HG03064 (cell line): Measurements from ENCODE around the gene PSMD12.
"Not testable (repeated sequence)": the region's sequence is repeated elsewhere in the genome, so short reads cannot be mapped to it uniquely, and the experiment has no call there.

Experiments
- ATAC-seq: cut with Tn5 transposase; IDR thresholded peaks from one replicate; pipeline ENCODE4 v1.9.1; 2021; ENCODE audit warnings: low read depth; ENCODE audit not compliant: unreplicated experiment

The PSMD12 gene

GRCh38 chr17:67315865-67316264 is 50.5 kb downstream of the PSMD12 start:
- no peak for ATAC-seq

- no peak for ATAC-seq
Observed at GRCh38 chr17:67312265-67312664, 54.1 kb downstream of the PSMD12 start.

- ATAC-seq, result no peak
Observed at GRCh38 chr17:67311575-67311974, 54.8 kb downstream of the PSMD12 start.

GRCh38 chr17:67310406-67310805 is 56.0 kb downstream of the PSMD12 start:
- ATAC-seq, result no peak

- ATAC-seq, result not testable (repeated sequence)
Observed at GRCh38 chr17:67305446-67306235, 60.7 kb downstream of the PSMD12 start.

GRCh38 chr17:67297454-67297960 is 68.9 kb downstream of the PSMD12 start:
- no peak for ATAC-seq

GRCh38 chr17:67294451-67295199 is 71.8 kb downstream of the PSMD12 start:
- ATAC-seq, result no peak

GRCh38 chr17:67293251-67294203 is 72.8 kb downstream of the PSMD12 start:
- ATAC-seq, result no peak

- no peak for ATAC-seq
Observed at GRCh38 chr17:67290711-67291291, 75.6 kb downstream of the PSMD12 start.

- ATAC-seq, result no peak
Observed at GRCh38 chr17:67290244-67290643, 76.1 kb downstream of the PSMD12 start.

- no peak for ATAC-seq
Observed at GRCh38 chr17:67289181-67289876, 77.0 kb downstream of the PSMD12 start.
